ENCODE data around the gene VPS13D.

The VPS13D gene

GRCh38 chr1:12488666-12489354 lies 259.0 kb downstream of the VPS13D start:
- DNase-seq (ENCODE audit: low spot score): no peak

GRCh38 chr1:12490532-12491142 lies 260.8 kb downstream of the VPS13D start:
- no peak for DNase-seq (ENCODE audit: low spot score)

- no peak for DNase-seq (ENCODE audit: low spot score)
Measured at GRCh38 chr1:12491656-12492055, 261.8 kb downstream of the VPS13D start.

GRCh38 chr1:12495725-12496124 lies 265.9 kb downstream of the VPS13D start:
- no peak for DNase-seq (ENCODE audit: low spot score)

GRCh38 chr1:12496154-12496961 lies 266.5 kb downstream of the VPS13D start:
- peak; percentile 22 for DNase-seq (ENCODE audit: low spot score)

GRCh38 chr1:12499539-12500240 lies 269.9 kb downstream of the VPS13D start:
- no peak for DNase-seq (ENCODE audit: low spot score)

GRCh38 chr1:12501661-12502060 lies 271.8 kb downstream of the VPS13D start:
- no peak for DNase-seq (ENCODE audit: low spot score)

GRCh38 chr1:12502336-12503109 lies 272.7 kb downstream of the VPS13D start:
- DNase-seq (ENCODE audit: low spot score): no peak

GRCh38 chr1:12503709-12504108 lies 273.9 kb downstream of the VPS13D start:
- DNase-seq (ENCODE audit: low spot score): no peak

- DNase-seq (ENCODE audit: low spot score): no peak
Measured at GRCh38 chr1:12504601-12505000, 274.8 kb downstream of the VPS13D start.

- no peak for DNase-seq (ENCODE audit: low spot score)
Measured at GRCh38 chr1:12505231-12505630, 275.4 kb downstream of the VPS13D start.

- no peak for DNase-seq (ENCODE audit: low spot score)
Measured at GRCh38 chr1:12505639-12506280, 275.9 kb downstream of the VPS13D start.

GRCh38 chr1:12506281-12507280 lies 276.8 kb downstream of the VPS13D start:
- no peak for DNase-seq (ENCODE audit: low spot score)

GRCh38 chr1:12507631-12508030 lies 277.8 kb downstream of the VPS13D start:
- no peak for DNase-seq (ENCODE audit: low spot score)

- no peak for DNase-seq (ENCODE audit: low spot score)
Measured at GRCh38 chr1:12508849-12509248, 279.0 kb downstream of the VPS13D start.

- no peak for DNase-seq (ENCODE audit: low spot score)
Measured at GRCh38 chr1:12511128-12511484, 281.3 kb downstream of the VPS13D start.

GRCh38 chr1:12511516-12512468 lies 282.0 kb downstream of the VPS13D start:
- DNase-seq (ENCODE audit: low spot score): no peak

GRCh38 chr1:12513181-12513580 lies 283.4 kb downstream of the VPS13D start:
- DNase-seq (ENCODE audit: low spot score): no peak

GRCh38 chr1:12514590-12514989 lies 284.8 kb downstream of the VPS13D start:
- no peak for DNase-seq (ENCODE audit: low spot score)

Measured in germinal center (tissue), 1 donor.